Bone marrow (tissue), 2 donors: ENCODE measurements around the gene TPK1.
A peak's percentile ranks its signal among the peaks of the same experiment; 100 is the strongest.

ENCODE experiments used
- DNase-seq, 2 donors: peaks; one replicate each; lab custom pipeline; 2025; lab: John Stamatoyannopoulos, UW

TPK1 gene

GRCh38 chr7:144835652-144836544 is at the start of gene TPK1:
Gene TPK1 (minus strand): TSS chr7:144836053. CDS start chr7:144835602, 451 bp downstream.
- peak; percentile 71 to 85 for DNase-seq

- no peak for DNase-seq
These were observed 49.6 kb upstream of the TPK1 start for GRCh38 chr7:144885478-144885877.

GRCh38 chr7:144884896-144885295 is 49.0 kb upstream of the TPK1 start:
- DNase-seq: no peak

GRCh38 chr7:144873316-144873845 is 37.5 kb upstream of the TPK1 start:
- DNase-seq: no peak

GRCh38 chr7:144869082-144869481 is 33.2 kb upstream of the TPK1 start:
- no peak for DNase-seq

- DNase-seq: no peak
These were observed 30.3 kb upstream of the TPK1 start for GRCh38 chr7:144866189-144866588.

GRCh38 chr7:144863320-144863647 is 27.4 kb upstream of the TPK1 start:
- no peak for DNase-seq

- no peak for DNase-seq
These were observed 26.9 kb upstream of the TPK1 start for GRCh38 chr7:144862612-144863319.

GRCh38 chr7:144859739-144860138 is 23.9 kb upstream of the TPK1 start:
- no peak for DNase-seq

GRCh38 chr7:144857463-144857862 is 21.6 kb upstream of the TPK1 start:
- no peak for DNase-seq

- DNase-seq: no peak
These were observed 19.1 kb upstream of the TPK1 start for GRCh38 chr7:144854839-144855424.

- no peak for DNase-seq
These were observed 17.7 kb upstream of the TPK1 start for GRCh38 chr7:144853542-144853941.

- DNase-seq: no peak
These were observed 12.2 kb upstream of the TPK1 start for GRCh38 chr7:144848078-144848477.

- peak; percentile 19 to 40 for DNase-seq
These were observed 6.6 kb upstream of the TPK1 start for GRCh38 chr7:144842377-144842851.

- DNase-seq: no peak
These were observed 641 bp upstream of the TPK1 start for GRCh38 chr7:144836545-144836842.

- peak; percentile 28 to 71 for DNase-seq
These were observed 670 bp downstream of the TPK1 start for GRCh38 chr7:144835155-144835611.

- peak in 1 of 2 donors; percentile 28 for DNase-seq
These were observed 1.2 kb downstream of the TPK1 start for GRCh38 chr7:144834641-144835144.

GRCh38 chr7:144830811-144831210 is 5.0 kb downstream of the TPK1 start:
- no peak for DNase-seq

GRCh38 chr7:144830024-144830785 is 5.6 kb downstream of the TPK1 start:
- no peak for DNase-seq

- no peak for DNase-seq
These were observed 8.2 kb downstream of the TPK1 start for GRCh38 chr7:144827621-144828020.

GRCh38 chr7:144826208-144826607 is 9.6 kb downstream of the TPK1 start:
- DNase-seq: no peak

- no peak for DNase-seq
These were observed 11.5 kb downstream of the TPK1 start for GRCh38 chr7:144824360-144824759.
